GM18951 (cell line): ENCODE results near the gene GTF2A2.
A peak's percentile ranks its signal among the peaks of the same experiment; 100 is the strongest.
"Not testable (repeated sequence)": the region's sequence is repeated elsewhere in the genome, so short reads cannot be mapped to it uniquely, and the experiment has no call there.

Source experiments
- POLR2A ChIP-seq: IDR thresholded peaks from 4 replicates; pipeline ENCODE4 v1.6.1; 2011; ENCODE audit warnings: mild to moderate bottlenecking; ENCODE audit not compliant: insufficient read length, insufficient read depth; ENCODE audit errors: extremely low read depth
- in situ Hi-C: fragments of 300-500 bp; cut with MboI; formaldehyde crosslinking; loops from one replicate; pipeline ENCODE4 v1.12.0; 2022; ENCODE audit warnings: low sequenced_read_pairs, mixed read lengths, inconsistent platforms; ENCODE audit not compliant: unreplicated experiment

Gene GTF2A2, protein sequence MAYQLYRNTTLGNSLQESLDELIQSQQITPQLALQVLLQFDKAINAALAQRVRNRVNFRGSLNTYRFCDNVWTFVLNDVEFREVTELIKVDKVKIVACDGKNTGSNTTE

DNA sequence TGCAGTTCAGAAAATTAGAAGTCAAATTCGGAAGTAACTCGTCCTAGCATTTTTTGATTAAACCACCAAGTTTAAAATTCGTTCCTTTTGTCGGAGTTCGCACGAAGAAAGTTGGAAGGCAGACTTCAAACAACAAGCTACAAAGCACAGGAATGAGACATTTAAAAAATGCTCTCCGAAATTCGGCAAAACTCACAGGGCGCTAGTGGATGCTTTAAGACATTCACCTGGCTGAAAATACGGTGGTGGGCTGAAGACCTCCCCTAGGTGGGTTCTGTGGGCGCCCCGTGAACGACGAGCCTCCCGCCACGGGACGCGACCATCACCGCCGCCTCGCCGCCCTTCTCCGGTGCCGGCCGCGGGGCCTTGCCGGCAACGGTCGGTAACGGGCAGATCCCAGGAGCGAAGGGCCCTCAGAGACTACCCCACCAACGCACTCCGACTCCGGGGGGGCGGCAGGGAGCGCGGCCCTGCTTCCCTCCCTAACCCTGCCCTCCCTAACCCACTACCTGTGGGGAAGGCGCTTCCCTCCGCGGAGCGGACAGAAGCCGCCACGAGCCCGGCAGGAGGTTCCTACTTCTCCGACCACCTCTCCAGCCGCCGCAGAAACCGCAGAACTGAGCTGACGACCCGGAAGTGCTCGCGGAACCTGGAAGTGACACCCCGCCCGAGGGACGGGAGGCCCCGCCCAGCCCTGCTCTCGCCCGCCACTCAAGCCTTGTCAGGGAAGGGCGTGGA is at the start of gene GTF2A2:
Gene GTF2A2, minus strand, starts transcription at position 619 of the 738 bp plus-strand sequence. CDS start 5,238 bp downstream, outside the sequence.
- peak; percentile 77 for TF ChIP-seq POLR2A
- in situ Hi-C loops, result no loop called here

DNA sequence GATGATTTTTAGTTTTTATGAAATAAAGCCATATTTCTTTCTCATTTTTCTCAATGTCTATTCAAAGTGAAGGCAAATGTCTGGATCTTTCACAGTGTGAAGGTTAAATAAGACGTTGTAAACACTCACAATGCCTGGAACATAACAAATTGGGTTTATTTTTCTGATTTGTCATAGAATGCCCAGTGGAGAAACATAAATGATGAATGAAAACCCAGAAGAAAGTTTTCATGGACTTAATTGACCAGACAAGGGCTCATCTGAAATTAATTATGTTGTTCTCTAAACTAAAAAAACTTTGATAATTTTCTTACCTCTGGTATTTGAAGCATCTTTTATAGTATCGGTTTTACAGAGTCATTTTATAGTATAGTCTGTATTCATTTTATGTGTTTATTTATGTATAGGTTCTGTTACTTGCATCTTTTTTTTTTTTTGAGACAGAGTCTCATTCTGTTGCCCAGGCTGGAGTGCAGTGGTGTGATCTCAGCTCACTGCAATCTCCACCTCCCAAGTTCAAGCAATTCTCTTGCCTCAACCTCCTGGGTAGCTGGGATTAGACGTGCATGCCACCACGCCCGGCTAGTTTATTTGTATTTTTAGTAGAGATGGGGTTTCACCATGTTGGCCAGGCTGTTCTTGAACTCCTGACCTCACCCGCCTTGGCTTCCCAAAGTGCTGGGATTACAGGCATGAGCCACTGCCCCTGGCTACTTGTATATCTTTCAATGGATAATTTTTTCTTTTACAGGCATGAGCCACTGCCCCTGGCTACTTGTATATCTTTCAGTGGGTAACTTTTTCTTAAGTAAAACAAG is 46.9 kb upstream of the GTF2A2 start:
- TF ChIP-seq POLR2A, result no peak
- in situ Hi-C loops, result no loop called here

DNA sequence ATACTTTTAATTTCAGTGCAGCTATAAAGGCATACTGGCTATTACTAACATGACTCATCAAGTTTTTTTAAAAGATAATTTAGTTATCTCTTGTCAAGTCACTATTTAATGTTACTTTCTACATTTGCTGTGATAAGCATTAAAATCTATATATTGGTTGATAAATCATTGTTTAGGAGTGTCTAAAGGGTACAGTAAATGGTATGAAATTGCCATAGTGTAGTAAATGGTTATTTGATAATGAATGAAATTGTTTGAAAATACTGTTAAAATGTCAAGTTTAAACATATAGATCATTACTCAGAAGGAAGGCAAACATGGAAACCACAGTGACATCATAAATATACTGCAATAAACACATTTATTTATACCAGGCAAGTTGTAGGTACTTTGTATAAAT is 45.0 kb upstream of the GTF2A2 start:
- in situ Hi-C loops, result no loop called here

DNA sequence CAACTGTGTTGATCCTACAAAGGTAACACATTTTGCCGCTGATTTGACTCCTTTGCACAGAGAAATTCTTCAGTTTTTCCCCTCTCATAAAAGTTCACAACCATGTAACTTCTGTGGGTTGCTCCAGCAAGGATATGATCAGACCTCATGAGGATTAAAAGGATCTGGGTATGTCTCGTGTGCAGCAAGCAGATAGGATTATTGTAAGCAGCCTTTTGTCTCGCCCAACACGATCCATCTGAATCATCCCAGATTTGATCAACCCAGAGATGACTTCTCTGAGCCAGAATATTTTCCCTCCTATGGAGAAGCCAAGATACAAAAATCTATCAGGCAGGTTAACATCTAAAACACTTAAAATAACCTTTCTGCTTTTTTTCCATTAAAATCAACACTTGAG is 44.6 kb upstream of the GTF2A2 start:
- in situ Hi-C loops, result no loop called here

More for the DNA sequence above, 45.0 kb upstream of the GTF2A2 start:
- no peak for TF ChIP-seq POLR2A

DNA sequence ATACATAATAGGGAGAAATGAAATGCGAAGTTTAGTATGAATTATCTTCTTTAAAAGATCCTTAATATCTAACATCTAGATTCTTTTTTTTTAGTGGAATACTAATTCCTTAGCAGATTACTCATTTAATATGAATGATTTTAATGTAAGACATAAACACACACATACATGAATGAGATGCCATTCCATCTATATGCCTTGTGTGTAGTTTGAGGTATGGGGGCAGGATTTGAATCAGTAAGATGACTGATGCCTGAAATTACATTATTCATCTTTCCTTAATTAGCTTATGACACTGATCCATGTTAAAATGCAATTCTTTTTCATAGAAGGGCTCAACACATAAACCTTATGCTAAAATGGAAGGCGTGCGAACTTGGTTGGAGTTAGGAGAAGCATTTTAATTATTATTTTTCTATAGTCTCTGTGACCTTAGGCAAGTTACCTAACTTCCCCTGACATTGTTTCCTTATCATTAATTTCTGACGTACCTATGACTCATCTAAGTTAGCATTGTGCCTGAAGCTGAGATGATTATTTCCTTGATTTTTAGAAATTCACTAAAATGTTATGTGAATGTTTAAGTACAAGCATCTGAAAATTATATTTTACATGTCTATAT is 42.6 kb upstream of the GTF2A2 start:
- in situ Hi-C loops, result no loop called here

More for the DNA sequence above, 44.6 kb upstream of the GTF2A2 start:
- TF ChIP-seq POLR2A, result no peak

DNA sequence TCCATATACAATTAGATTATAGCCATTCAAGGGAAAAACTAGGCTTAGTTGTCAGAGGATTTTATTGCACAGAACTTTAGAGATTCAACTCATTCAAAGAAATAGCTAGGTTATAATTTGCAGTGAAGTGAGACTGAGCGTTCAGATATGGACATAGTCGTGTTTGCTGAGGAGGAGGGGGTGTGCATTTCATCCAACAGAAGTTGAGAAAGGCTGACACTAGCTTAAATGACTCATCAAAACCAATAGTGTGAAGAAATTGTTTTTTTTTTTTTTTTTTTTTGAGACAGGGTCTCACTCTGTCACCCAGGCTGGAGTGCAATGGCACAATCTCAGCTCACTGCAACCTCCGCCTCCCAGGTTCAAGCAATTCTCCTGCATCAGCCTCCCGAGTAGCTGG is 40.8 kb upstream of the GTF2A2 start:
- in situ Hi-C loops, result not testable (repeated sequence)

More for the DNA sequence above, 42.6 kb upstream of the GTF2A2 start:
- TF ChIP-seq POLR2A, result no peak

DNA sequence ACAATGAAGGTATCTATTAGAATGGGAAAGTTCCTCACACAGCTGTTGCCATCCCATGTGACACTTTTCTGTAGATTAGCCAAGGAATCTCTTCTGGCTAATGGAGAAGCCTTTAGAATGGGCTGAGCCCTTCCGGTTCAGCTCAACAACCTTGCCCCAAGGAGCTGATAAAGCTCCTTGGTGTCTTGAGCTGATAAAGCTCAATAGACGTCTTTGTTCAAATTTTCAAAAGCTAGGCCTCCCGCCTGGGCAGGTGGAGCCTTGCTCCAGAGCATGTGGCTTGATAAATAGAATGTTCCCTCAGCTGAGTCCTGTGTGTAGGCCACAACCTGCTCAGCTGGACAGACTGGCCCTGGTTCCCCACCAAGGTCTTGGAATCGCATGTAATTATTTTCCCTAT is 39.0 kb upstream of the GTF2A2 start:
- no peak for TF ChIP-seq POLR2A
- in situ Hi-C loops, result no loop called here

DNA sequence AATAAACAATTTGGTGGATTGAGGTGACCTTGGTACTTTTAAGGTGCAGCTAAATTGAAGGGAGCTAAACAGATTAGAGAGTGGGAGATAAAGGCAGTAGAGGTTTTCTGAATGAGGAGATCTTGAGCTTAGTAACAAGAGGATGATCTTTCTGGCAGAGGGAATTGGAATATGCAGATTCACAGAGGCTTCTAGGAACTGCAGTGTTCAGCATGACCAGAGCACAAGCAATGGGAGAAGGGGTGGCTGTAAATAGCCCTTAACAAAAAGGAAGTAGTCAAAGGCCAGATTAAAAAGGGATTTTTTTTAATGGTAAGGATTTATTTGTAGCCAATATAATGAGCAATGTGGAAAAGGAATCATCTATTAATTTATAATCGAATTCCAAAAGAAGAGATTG is 37.5 kb upstream of the GTF2A2 start:
- TF ChIP-seq POLR2A, result no peak
- in situ Hi-C loops, result no loop called here

DNA sequence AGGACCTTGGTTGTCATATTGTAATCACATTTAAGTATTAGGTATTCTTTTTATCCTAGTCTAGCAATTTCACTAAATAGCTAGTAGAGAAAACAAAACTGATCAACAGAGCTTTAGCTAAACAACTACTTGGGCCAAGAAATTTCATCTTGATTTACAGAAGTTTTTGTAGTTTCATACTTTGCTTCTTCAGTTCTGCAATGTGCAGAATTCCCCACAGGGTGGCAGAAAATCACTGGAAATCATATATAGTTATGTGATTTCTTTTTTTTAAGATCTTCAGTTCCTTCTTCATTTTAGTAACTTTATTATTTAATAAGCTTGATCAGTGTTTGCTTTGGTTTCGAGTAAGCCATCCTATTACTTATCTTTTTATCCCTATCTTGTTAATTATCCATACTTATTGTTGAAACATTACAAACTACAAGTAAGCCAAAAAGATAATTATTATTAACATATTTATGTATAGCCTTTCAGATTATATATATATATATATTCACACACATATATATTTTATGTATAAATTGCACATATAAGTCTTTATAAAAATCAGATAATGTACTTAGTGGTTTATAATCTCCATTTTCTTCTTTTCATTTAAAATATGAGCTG is 34.0 kb upstream of the GTF2A2 start:
- TF ChIP-seq POLR2A, result no peak
- in situ Hi-C loops, result no loop called here

DNA sequence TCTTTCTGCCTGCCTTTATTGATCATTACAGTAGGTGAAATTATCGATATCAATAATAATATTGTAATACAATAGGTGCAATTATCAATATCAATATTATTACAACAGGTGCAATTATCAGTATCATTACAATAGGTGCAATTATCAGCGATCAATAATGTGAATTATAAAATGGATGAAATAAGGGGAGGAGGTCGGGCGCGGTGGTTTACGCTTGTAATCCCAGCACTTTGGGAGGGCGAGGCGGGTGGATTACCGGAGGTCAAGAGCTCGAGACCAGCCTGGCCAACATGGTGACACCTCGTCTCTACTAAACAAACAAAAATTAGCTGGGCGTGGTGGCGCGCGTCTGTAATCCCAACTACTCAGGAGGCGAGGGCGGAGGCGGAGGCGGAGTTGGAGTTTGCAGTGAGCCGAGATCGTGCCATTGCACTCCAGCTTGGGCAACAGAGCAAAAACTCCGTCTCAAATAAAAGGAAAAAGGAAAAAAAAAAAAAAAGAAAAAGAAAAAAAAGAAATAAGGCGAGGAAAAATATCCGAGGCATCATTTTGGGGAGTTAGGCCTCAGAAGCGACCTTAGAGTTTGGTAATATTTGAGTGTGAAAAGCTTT is 32.4 kb upstream of the GTF2A2 start:
- in situ Hi-C loops, result no loop called here
- no peak for TF ChIP-seq POLR2A

DNA sequence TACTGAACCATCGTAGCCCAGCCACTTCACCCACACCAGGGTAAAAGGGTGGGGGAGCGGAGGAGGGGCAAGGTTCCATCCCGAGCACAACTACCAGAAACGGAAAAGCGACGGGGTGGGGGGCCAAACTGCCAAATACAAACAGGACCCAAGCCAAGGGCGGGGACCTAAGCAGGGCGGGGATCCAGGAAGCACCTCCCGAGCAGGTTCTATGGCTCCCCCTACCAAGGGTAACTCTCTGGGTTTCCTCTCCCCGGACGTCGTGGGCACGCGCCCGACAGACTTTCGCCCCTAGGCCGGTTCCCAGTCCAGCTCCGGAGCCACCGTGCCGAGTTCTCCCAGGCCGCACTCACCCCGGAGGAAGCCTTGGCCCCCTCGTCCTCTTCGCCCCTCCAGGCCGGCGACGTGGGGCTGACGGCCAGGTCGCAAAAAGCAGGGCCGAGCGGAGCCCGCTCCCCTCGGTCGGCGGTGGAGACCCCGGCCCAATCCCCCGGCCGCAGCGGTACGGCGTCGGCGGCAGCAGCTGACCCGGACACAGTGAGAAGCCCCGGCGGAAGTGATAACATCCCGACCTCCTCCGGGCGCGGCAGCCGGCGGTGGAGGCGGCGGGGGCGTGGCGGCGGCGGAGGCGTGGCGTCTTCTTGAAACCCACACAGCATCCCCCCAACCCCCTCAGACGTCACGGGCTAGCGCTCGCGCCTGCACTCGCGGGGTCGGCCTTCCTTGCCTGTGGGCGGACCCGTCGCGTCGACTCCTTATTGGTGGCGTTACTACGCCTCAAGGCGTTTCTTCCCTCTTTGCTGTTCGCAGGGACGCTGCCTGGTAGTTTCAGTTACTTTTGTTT is 31.7 kb upstream of the GTF2A2 start, which contains the start of gene BNIP2:
Gene BNIP2, minus strand, starts transcription at position 539 of the 844 bp plus-strand sequence. CDS start 6,863 bp downstream, outside the sequence.
- TF ChIP-seq POLR2A, result peak; percentile 71
- in situ Hi-C loops, result no loop called here

DNA sequence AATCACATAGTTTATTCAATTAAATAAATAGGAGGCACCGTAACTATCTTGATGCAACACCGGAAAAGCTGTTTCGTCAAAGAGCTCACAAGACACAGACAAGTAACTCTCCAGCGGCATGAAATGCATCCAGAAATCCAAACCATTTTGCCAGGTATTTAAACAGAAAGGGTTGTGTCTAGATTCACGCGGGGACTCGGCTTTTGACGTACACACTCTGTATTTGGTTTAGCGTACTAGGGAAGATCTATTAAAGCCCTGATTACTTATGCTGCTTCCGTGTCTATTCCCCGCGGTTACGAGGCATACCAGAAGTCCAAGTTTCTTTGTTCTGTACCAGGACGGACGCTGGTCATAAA is 31.1 kb upstream of the GTF2A2 start:
- TF ChIP-seq POLR2A, result no peak
- in situ Hi-C loops, result no loop called here
